IgD-negative memory B cell (primary cell): ENCODE results near the gene CDK5RAP2. TPM values are rescaled to one million over a fixed set of nuclear protein-coding genes. Genes with fewer than 3 reads are reported as not detected.

Source experiments
- H3K27ac Mint-ChIP-seq, 3 donors: one replicate each; pipeline ENCODE4 v1.8.0; 2020 to 2022; ENCODE audit warnings: mild to moderate bottlenecking in 3 of 3, mixed read lengths in 3 of 3, moderate library complexity in 1 of 3
- H3K27me3 Mint-ChIP-seq: one replicate; pipeline ENCODE4 v1.8.0; 2021; ENCODE audit warnings: mixed read lengths
- H3K36me3 Mint-ChIP-seq: one replicate; pipeline ENCODE4 v1.8.0; 2020; ENCODE audit warnings: mild to moderate bottlenecking, mixed read lengths
- H3K4me1 Mint-ChIP-seq, 3 donors: one replicate each; pipeline ENCODE4 v1.8.0; 2020 to 2022; ENCODE audit warnings: mixed read lengths in 3 of 3, mild to moderate bottlenecking in 1 of 3
- H3K4me3 Mint-ChIP-seq, 4 donors: one replicate each; pipeline ENCODE4 v1.8.0; 2020 to 2022; ENCODE audit warnings: mild to moderate bottlenecking in 4 of 4, mixed read lengths in 4 of 4, moderate library complexity in 3 of 4
- H3K9me3 Mint-ChIP-seq, 3 donors: one replicate each; pipeline ENCODE4 v1.8.0; 2020 to 2021; ENCODE audit warnings: mixed read lengths in 3 of 3, mild to moderate bottlenecking in 1 of 3
- polyA plus RNA-seq: library from polyadenylated mRNA; unstranded; fragments of 300-500 nt; fragmentation: Illumina TruSeq; gene quantifications from one replicate; pipeline ENCODE4 v1.2.3, GENCODE V29; 2021

CDK5RAP2 gene
- polyA plus RNA-seq, 1 donor from 2014 or later, result 38.9 TPM

GRCh38 chr9:120485788-120486187 is 94.2 kb downstream of the CDK5RAP2 start:
- Mint-ChIP-seq H3K9me3 (no peaks in the 10 kb centered on the region), H3K27ac (no peak overlapping the region), H3K4me1 (peaks cover 2 to 3% (median 2%) of the 10 kb centered on the region in 3 donors), H3K4me3 (no peak overlapping the region), H3K27me3 (no peaks in the 10 kb centered on the region), H3K36me3 (peaks cover 11% of the 10 kb centered on the region)

- H3K4me3 Mint-ChIP-seq, result no peak overlapping the region
- H3K27ac Mint-ChIP-seq, result no peak overlapping the region
- H3K36me3 Mint-ChIP-seq, result peaks cover 7% of the 10 kb centered on the region
- H3K9me3 Mint-ChIP-seq, result no peaks in the 10 kb centered on the region
- H3K4me1 Mint-ChIP-seq, result no peaks in the 10 kb centered on the region
- H3K27me3 Mint-ChIP-seq, result no peaks in the 10 kb centered on the region
These were observed 95.8 kb downstream of the CDK5RAP2 start for GRCh38 chr9:120484162-120484561.

GRCh38 chr9:120482424-120483186 is 97.4 kb downstream of the CDK5RAP2 start:
- Mint-ChIP-seq H3K4me1 (no peaks in the 10 kb centered on the region), H3K9me3 (no peaks in the 10 kb centered on the region), H3K4me3 (no peak overlapping the region), H3K27ac (no peak overlapping the region), H3K27me3 (no peaks in the 10 kb centered on the region), H3K36me3 (peaks cover 9% of the 10 kb centered on the region)

GRCh38 chr9:120481846-120482245 is 98.1 kb downstream of the CDK5RAP2 start:
- H3K27ac Mint-ChIP-seq, result peak overlapping the region in 1 of 3 donors; percentile 53
- H3K4me1 Mint-ChIP-seq, result no peaks in the 10 kb centered on the region
- no peaks in the 10 kb centered on the region for H3K27me3 Mint-ChIP-seq
- H3K36me3 Mint-ChIP-seq, result peaks cover 10% of the 10 kb centered on the region
- no peaks in the 10 kb centered on the region for H3K9me3 Mint-ChIP-seq
- no peak overlapping the region for H3K4me3 Mint-ChIP-seq

- Mint-ChIP-seq H3K36me3 (peaks cover 10% of the 10 kb centered on the region), H3K27ac (peak overlapping the region in 1 of 3 donors; percentile 53), H3K9me3 (no peaks in the 10 kb centered on the region), H3K4me3 (no peak overlapping the region), H3K27me3 (no peaks in the 10 kb centered on the region), H3K4me1 (no peaks in the 10 kb centered on the region)
These were observed 98.7 kb downstream of the CDK5RAP2 start for GRCh38 chr9:120481248-120481647.

GRCh38 chr9:120480707-120481106 is 99.3 kb downstream of the CDK5RAP2 start:
- Mint-ChIP-seq H3K27ac (peak overlapping the region in 1 of 3 donors; percentile 39), H3K9me3 (no peaks in the 10 kb centered on the region), H3K4me3 (no peak overlapping the region), H3K36me3 (peaks cover 9% of the 10 kb centered on the region), H3K27me3 (no peaks in the 10 kb centered on the region), H3K4me1 (no peaks in the 10 kb centered on the region)

GRCh38 chr9:120478208-120478607 is 101.8 kb downstream of the CDK5RAP2 start:
- H3K27ac Mint-ChIP-seq, result no peak overlapping the region
- H3K9me3 Mint-ChIP-seq, result no peaks in the 10 kb centered on the region

GRCh38 chr9:120477534-120478001 is 102.4 kb downstream of the CDK5RAP2 start:
- Mint-ChIP-seq H3K4me1 (no peaks in the 10 kb centered on the region), H3K4me3 (no peak overlapping the region), H3K36me3 (peaks cover 11% of the 10 kb centered on the region), H3K9me3 (no peaks in the 10 kb centered on the region), H3K27me3 (no peaks in the 10 kb centered on the region), H3K27ac (no peak overlapping the region)

More at GRCh38 chr9:120478208-120478607, 101.8 kb downstream of the CDK5RAP2 start:
- Mint-ChIP-seq H3K36me3 (peaks cover 14% of the 10 kb centered on the region), H3K27me3 (no peaks in the 10 kb centered on the region), H3K4me3 (no peak overlapping the region), H3K4me1 (no peaks in the 10 kb centered on the region)

- no peaks in the 10 kb centered on the region for H3K27me3 Mint-ChIP-seq
- no peak overlapping the region for H3K4me3 Mint-ChIP-seq
- H3K27ac Mint-ChIP-seq, result no peak overlapping the region
- no peaks in the 10 kb centered on the region for H3K9me3 Mint-ChIP-seq
- H3K36me3 Mint-ChIP-seq, result peaks cover 19% of the 10 kb centered on the region
- no peaks in the 10 kb centered on the region for H3K4me1 Mint-ChIP-seq
These were observed 104.6 kb downstream of the CDK5RAP2 start for GRCh38 chr9:120475341-120475740.

- Mint-ChIP-seq H3K4me3 (no peak overlapping the region), H3K27ac (no peak overlapping the region), H3K36me3 (peaks cover 21% of the 10 kb centered on the region), H3K4me1 (no peaks in the 10 kb centered on the region), H3K9me3 (no peaks in the 10 kb centered on the region), H3K27me3 (no peaks in the 10 kb centered on the region)
These were observed 105.2 kb downstream of the CDK5RAP2 start for GRCh38 chr9:120474591-120475243.

- no peaks in the 10 kb centered on the region for H3K9me3 Mint-ChIP-seq
- H3K27me3 Mint-ChIP-seq, result no peaks in the 10 kb centered on the region
- H3K27ac Mint-ChIP-seq, result peak overlapping the region in 1 of 3 donors; percentile 46
- H3K4me3 Mint-ChIP-seq, result no peak overlapping the region
- peaks cover 26% of the 10 kb centered on the region for H3K36me3 Mint-ChIP-seq
- no peaks in the 10 kb centered on the region for H3K4me1 Mint-ChIP-seq
These were observed 106.4 kb downstream of the CDK5RAP2 start for GRCh38 chr9:120473608-120474007.

GRCh38 chr9:120465685-120466407 is 114.1 kb downstream of the CDK5RAP2 start:
- Mint-ChIP-seq H3K4me3 (no peak overlapping the region), H3K36me3 (peaks cover 24% of the 10 kb centered on the region), H3K27ac (peak overlapping the region in 1 of 3 donors; percentile 37), H3K27me3 (no peaks in the 10 kb centered on the region), H3K9me3 (no peaks in the 10 kb centered on the region), H3K4me1 (peaks cover 0 to 2% (median 0%) of the 10 kb centered on the region in 3 donors)

- Mint-ChIP-seq H3K27me3 (no peaks in the 10 kb centered on the region), H3K4me1 (peaks cover 0 to 2% (median 0%) of the 10 kb centered on the region in 3 donors), H3K9me3 (no peaks in the 10 kb centered on the region), H3K27ac (no peak overlapping the region), H3K36me3 (peaks cover 22% of the 10 kb centered on the region), H3K4me3 (no peak overlapping the region)
These were observed 115.0 kb downstream of the CDK5RAP2 start for GRCh38 chr9:120464887-120465421.

- H3K36me3 Mint-ChIP-seq, result peaks cover 19% of the 10 kb centered on the region
These were observed 115.6 kb downstream of the CDK5RAP2 start for GRCh38 chr9:120464176-120464886.

More at GRCh38 chr9:120464176-120464886, 115.6 kb downstream of the CDK5RAP2 start:
- H3K4me1 Mint-ChIP-seq, result peaks cover 0 to 2% (median 0%) of the 10 kb centered on the region in 3 donors
- no peaks in the 10 kb centered on the region for H3K27me3 Mint-ChIP-seq
- no peak overlapping the region for H3K27ac Mint-ChIP-seq
- H3K4me3 Mint-ChIP-seq, result no peak overlapping the region
- no peaks in the 10 kb centered on the region for H3K9me3 Mint-ChIP-seq
